ENCODE results near the gene RAD21L1.

The RAD21L1 gene

DNA sequence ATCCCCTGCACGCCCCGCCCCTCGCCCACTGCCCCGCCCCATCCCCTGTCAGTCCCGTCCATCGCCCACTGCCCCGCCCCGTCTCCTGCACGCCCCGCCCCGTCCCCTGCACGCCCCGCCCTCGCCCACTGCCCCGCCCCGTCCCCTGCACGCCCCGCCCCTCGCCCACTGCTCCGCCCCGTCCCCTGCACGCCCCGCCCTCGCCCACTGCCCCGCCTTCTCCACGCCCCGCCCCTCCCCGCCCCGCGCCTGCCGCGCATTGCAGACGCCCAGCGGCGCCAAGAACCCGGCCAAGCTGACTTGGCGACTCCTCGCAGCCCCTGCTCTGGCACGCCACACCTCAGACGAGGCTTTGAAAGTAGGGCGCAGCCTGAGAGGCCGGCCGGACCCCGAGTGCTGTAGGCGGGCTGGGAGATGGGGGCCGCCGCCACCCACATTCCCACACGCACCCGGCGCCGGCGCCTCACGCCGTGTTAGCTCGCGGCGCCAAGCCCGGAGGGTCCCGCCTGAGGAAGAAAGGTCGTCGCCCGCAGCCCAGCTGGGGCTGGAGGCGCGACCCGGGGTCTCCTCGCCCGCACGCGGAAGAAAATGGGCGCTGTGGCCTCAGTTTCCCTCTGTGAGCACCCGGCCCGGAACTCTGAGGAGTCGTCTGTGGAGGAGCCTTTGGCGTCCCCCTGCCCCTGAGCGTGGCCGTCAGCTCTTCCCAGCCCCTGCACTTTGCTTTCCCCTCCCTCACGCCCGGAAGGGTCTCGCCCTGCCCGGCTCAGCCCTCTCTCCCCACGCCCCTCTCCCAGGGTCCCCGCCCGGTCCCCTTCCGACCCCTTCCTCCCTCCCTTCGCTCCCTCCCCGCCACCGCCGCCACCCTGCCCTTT is at the start of gene RAD21L1:
TSS of gene RAD21L1 (plus strand) at position 262 of the 872 bp plus-strand sequence. CDS start 2,410 bp downstream, outside the sequence.
- DNase-seq (ENCODE audit: low spot score) = peak; percentile 96

DNA sequence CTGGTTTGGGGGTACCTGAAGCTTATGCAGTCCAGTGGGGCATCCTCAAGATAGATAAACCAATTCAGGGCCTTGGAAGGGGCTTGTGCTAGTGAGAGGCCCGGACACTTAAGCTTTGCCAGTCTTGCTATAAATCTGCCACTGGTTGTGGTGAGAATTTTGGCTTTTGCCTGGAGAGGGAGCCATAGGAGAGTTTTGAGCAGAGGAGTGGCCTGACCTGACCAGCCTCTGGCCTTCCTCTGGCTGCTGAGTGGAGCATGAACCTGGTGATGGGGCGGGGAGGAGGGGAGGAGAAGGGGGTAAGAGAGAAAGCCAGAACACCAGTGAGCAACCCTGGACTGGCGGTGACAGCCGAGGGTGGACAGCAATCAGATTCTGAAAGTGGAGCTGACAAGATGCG is 48.2 kb upstream of the RAD21L1 start:
- DNase-seq (ENCODE audit: low spot score) = peak; percentile 36

DNA sequence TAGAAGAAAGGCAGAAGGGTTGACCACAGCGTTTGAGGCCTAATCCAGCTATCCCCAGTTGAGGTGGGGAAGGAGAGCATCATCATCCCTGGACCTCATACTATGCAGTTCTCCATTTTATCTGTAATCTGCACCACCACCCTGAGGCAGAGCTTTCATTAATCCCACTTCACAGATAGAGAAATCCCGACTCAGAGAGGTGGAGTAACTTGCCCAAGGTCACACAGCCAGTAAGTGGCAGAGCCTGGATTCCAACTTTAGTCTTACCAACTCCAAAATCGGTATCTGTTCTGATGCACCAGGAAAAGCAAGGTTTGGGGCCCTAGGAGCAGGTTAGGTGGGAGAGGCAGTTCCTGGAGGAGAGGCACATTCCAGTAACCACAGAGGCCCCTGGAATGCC is 47.7 kb upstream of the RAD21L1 start:
- DNase-seq (ENCODE audit: low spot score) = no peak

DNA sequence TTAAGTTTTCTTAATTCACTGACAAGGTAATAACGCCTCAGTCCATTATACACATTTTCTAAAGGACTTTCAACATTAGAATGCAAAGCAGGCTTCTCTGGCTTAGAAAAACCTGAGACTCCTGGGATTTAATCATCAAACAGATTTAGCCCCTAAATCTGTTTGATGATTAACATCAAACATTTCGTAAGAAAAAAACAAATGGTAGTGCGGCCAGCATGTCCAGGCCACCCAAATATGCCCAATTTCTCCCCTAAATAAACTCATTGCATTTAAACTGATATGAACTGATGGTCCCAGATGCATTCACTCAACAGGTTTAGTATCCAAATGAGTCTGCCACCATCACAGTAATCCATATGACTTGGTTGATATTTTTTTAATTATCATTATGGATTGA is 47.2 kb upstream of the RAD21L1 start:
- DNase-seq (ENCODE audit: low spot score) = no peak

DNA sequence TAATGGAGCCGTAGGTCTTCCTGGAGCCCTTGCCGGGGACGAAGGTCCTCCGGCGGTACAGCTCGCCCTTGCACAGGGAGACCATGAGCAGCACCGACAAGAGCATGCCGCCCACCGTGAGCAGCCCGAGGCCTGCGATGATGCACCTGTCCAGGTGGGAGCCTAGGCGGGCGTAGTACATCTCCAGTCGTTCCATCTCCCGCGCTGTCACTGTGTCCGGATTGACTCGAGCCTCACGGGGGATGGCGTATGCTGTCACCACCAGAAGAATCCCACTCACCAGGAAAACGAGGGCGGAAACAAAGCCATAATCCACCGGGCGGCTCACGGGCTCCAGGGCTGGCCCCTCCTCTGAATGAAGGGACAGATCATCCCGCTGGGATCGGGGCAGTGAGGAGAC is 44.9 kb upstream of the RAD21L1 start:
- no peak for DNase-seq (ENCODE audit: low spot score)

DNA sequence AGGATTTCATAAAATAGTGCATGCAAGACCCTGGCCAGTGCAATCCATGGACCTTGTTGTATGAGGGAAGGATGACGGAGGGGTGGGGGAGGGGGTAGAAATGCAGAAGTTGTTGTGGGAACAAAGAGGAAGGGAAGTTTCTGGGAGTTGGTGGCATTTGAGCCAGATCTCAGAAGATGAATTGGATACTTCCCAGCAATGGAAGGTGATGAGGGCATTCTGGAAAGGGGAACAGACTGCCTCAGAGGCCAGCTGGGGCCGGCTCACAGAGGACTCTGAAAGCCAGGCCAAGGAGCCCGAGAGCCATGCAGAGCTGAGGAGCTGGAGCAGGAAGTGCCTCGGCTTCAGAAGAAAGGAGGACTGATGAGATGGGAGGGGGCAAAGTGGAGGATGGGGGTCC is 43.7 kb upstream of the RAD21L1 start:
- DNase-seq (ENCODE audit: low spot score) = no peak

DNA sequence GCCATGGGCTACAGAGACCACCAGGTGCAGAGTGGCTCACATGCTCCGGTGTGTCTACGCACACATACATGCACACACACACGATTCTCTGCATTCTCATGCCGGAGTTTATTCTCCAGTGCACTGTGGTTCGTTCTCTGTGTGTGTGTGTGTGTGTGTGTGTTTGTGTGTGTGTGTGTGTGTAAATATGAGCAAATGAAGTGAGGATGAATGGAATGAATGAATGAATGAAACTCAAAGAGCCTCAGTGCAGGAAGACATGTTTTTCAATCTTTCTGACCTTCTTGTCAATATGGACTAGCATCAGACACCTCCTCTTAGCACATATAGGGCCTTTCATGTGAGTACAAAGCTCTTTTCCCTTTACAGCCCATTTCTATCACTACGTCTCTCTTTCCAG is 42.7 kb upstream of the RAD21L1 start:
- no peak for DNase-seq (ENCODE audit: low spot score)

DNA sequence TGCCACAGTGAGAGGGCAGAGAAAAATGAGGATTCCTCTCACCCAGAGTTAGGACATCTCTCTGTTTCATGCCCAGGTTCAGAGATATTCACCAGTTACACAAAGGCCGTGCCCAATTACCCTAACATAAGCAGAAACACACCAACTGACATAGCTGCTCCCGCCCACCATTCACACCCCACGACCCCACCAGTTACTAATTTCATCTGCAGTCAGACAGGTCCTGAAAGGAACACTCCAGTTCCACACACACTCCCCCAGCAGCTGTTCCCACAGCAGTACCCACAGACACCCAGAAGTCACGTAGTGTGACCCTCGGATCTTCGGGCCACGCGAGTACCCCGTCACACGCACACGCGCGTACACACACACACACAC is 41.6 kb upstream of the RAD21L1 start:
- DNase-seq (ENCODE audit: low spot score) = no peak

DNA sequence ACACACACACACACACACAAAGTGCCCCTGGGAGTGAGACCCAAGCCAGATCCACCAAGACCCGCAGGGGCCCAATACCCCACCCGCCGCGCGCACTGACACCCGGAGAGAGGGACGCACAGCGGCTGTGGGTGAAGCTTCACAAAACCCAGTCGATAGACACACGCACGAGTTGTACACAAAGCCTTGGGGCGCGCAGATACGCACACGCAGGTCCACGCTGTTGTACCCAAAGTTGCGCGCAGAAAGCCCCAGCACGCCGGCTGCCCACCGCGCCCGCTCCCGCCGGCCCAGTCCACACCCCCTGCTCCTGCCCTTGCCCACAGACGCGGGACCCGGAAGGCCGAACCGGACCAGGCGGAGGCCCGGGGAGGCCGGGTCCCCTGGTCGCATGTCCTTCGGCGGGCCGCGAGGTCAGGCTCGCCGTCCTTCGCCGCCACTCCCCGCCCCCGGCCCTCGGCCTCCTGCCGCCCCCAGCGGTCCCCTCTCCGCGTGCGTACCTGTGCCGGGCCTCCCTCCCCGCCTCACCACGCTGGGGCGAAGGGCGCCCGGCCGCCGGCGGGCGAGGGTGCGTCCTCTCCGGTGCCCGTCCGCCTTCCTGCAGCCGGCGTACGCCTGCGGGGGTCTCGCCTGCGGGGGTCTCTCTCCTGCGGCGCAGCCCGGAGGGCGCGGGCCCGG is 41.1 kb upstream of the RAD21L1 start, which contains the start of gene TMEM74B:
TSS of gene TMEM74B (minus strand) at position 344 of the 678 bp plus-strand sequence. CDS start 1,180 bp downstream, outside the sequence.
- DNase-seq (ENCODE audit: low spot score) = peak; percentile 32

DNA sequence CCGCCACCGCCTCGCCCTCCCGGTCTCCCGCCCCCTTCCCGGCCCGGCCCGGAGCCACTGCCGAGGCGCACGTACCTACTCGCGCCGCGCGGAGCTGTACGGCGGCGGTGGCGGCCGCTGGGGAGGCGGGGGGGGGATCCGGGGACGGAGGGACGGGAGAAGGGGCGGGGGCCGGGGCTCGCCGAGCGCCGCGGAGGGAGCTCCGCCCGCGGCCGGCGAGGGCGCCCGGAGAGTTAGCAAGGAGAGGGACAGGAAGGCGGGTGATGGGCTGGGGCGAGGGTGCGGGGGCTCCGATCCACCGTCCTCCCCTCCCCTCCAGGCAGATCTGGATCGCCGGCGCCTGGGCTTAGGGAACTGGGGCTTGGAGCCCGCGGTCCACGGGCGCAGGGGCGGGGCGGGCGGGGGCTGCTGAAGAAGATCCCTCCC is 40.5 kb upstream of the RAD21L1 start:
- DNase-seq (ENCODE audit: low spot score) = peak; percentile 38

DNA sequence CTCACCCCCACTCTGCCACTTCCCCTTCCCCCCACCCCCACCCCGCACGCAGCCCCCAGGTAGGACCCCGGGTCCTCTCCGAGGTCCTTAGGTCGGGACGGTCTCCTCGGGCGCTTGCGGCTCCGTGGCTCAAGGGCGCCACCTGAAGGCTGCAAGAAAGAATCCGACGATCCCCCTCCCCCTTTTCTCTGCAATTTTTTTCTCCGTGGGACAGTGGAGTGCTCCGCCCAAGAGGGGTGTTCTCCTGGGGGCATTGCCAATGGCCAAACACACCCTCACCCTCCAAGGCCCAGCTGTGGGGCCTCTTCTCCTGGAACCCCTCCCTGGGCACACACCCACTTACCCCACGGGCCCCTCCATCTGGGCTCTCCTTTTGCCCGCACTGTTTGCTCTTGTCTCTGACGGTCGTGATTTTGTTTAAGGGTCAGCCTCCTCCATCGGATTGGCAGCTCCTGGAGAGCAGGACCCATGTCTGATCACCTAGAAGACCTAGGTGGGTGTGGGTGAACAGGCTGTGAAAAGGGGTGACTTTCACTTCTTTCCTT is 40.0 kb upstream of the RAD21L1 start:
- peak; percentile 79 for DNase-seq (ENCODE audit: low spot score)

DNA sequence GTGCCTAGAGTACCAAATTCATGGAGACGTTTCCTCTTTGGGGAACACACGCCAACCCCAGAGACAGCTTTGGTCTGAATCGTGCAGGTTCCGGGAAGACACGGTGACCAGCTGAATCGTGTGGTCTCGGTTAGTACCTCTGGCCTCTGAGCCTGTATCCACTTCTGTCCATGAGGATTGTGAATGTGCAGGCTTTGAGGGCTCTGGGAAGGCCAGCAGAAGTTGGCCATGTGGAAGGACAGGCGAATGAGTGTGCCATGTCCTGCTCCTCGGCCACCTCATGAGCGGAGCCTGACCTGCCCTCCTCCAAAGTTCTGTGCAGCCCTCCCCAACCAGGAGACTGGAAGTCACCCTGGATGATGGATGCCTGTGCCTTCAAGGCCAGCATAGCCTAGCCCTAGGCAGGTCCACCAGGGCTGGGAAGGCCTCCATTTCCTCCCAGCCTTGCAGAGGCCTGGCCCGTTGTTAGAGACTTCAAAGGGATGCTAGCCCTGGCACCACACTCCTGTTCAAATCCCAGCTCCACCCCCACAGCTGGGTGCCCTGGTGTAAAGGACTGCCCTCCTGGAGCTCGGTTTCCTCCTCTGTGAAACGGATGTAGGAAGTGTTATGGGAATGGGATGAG is 39.4 kb upstream of the RAD21L1 start:
- DNase-seq (ENCODE audit: low spot score) = no peak

DNA sequence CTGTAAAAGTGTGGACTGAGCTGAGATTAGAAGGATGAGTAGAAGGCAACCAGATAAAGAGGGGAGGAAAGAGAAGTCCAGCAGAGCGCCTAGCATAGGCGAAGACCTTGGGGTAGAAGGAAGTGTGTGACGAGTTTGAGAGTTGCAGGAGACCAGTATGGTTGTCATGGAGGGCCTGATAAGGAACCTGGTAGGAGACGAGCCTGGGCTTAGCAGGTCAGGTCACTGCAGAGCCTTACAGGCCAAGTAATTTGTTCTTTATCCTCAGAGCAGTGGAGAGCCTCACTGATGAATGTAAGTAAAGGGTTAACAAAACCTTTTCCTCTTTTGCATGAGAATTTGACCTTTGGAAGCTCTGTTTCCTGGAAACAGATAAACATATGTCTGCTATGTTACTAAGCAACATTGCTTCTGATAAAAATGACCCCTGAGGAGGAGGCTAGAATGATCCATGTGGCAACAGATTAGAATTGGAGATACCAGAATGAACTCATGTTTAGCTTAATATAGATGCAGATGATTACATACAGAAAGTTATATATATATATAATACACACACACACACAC is 38.2 kb upstream of the RAD21L1 start:
- no peak for DNase-seq (ENCODE audit: low spot score)

DNA sequence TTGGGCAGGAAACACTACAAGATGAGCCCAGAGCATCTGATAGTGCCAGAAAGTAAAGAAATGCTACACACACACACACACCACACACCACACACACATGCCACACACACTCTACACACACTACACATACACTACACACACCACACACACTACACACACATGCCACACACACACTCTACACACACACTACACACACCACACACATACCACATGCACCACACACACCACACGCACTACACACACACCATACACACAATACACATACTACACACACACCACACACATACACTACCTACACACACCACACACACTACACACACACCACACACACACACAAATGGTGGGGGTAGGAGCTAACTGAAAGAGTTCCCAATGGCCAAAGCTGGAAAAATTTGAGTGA is 37.5 kb upstream of the RAD21L1 start:
- no peak for DNase-seq (ENCODE audit: low spot score)

DNA sequence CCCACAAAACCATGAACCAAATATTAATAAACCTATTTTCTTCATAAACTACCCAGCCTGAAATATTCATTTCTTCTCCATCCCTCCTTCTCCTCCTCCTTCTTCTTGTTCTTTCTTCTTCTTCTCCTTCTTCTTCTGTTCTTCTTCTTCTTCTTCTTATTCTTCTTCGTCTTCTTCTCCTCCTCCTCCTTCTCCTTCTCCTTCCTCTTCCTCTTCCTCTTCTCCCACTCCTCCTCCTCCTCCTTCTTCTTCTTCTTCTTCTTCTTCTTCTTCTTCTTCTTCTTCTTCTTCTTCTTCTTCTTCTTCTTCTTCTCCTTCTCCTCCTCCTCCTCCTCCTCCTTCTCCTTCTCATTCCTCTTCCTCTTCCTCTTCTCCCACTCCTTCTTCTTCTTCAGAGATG is 36.0 kb upstream of the RAD21L1 start:
- DNase-seq (ENCODE audit: low spot score) = no peak

DNA sequence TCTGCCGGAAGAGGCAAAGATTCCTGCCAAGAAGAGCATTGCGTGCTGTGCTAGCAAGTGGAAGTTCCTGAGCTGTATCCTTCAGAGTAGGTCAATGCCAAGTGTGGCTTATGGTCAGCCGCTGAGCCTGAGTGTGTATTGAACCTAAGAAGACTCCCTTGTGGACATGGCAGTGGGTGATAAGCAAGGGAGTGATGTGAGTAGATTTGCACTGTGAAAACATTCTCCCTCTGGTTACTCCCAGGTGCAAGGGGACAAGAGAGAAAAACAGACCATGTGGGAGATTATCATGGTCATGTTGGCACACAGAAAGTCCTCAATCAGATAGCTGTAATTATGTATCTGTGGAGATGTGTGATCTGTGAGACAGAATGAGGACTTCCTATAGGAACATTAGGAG is 35.0 kb upstream of the RAD21L1 start:
- DNase-seq (ENCODE audit: low spot score) = no peak

DNA sequence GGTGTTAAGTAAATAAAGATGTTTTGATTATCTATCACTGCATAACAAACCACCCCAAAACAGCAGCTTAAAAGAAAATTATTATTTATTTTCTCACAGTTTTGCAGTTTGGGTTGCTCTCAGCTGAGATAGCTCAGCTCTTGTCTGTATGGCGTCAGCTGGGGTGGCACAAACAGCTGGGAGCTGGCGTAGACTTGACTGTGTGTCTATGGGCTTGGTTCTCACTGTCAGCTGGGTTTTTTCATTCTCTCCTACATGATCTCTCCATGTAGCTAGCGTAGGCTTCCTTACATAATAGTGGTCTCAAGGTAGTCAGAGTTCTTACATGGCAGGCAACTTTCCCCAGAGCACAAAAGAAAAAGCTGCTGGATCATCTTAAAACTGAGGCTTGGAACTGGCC is 34.5 kb upstream of the RAD21L1 start:
- DNase-seq (ENCODE audit: low spot score) = no peak

DNA sequence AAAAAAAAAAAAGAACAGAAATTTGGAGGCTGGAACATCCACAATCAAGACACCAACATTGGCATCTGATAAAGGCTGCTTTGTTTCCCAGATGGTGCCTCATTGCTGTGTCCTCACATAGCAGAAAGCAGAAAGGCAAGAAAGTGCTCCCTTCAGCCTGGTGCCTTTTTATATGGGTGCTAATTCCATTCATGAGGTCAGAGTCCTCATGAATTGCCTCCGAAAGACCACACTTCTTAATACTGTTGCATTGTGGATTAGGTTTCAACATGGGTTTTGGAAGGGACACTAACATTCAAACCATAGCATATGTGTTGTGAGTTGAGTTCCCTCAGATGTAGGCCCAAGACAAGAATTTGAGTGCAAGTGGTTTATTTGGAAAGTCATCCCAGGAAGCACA is 30.6 kb upstream of the RAD21L1 start:
- DNase-seq (ENCODE audit: low spot score) = no peak

DNA sequence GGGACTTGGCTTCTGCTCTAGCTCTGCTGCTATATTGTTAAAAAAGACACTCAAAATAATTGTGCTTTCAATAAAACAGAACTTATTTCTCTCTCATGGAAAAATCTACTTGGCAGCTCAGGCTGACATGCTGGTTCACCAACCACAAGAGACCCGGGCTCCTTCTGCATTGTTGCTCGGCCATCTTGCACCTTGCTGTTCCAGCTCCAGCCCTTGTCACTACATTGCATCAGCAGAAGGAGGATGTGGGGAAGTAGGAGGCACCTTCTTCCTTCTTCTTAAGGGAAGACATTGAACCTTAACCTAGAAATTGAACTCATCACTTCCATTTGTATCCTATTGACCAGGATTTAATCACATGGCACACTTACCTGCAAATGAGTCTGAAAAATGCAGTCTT is 29.2 kb upstream of the RAD21L1 start:
- DNase-seq (ENCODE audit: low spot score) = no peak

DNA sequence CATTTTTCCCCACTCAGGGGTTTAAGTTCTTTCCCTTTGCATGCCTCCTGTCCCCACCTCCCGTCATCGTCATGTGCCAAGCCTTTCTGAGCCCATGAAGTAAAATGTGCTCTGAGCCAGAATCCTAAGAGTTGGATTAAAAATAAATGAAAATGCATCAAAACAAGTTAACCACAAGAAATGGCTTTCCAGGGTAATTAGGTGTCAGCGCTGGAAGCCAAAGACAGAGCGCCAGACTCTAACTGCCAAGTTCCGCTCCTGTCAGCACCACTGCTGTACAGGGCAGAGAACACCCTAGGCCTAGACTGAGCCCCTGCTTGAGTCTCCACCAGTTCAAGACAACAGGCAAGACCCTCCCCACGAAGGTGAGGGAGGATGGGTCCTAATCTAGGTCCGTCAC is 28.0 kb upstream of the RAD21L1 start:
- no peak for DNase-seq (ENCODE audit: low spot score)

DNA sequence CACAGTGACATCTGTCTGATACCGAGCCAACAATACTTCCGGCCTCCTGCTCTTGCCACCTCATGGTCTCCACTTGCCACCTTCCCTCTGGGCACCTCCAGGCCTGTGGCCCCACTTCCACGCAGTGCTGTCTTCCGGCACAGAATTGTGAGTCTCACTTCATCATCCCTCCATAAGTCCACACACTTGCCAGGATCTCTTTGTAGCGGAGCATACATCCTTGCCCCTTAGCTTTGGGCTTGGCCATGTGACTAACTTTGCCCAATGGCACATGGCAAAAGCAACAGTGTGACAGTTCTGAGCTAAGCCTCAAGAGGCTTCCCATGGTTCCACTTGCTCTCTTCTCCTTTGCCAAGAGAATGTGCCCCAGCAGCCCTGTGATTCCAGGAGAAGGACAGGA is 27.1 kb upstream of the RAD21L1 start:
- no peak for DNase-seq (ENCODE audit: low spot score)

DNA sequence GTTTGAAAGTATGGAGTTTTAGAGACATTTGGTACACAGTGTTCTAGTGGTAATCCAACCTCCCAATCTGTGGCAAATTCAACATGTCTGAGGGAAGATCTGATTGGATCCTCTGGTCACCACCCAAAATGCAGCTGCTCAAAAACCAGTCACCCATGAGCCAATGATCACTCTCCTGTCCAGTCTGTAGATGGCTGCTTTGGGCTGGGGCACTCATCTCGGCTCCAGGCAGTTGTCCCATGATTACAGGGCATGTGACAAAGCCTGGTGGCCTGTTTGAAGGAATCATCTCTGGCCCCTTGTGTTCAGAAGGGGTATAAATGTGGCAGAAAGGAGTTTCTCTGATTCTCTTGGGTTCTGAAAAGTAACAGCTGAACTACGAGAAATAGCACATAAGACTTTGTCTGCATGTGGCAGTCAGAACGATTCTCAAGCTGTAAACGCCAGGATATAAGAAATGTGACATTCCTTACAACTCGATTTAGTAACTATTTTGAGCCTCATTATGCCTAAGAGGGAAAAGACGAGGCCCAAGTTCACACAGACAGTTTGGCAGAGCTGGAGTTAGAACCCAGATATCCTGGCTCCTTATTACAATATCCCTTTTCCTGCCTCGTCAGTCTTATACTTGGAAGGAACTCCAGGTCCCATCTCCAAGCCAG is 26.5 kb upstream of the RAD21L1 start:
- DNase-seq (ENCODE audit: low spot score) = no peak

Data from AG08396 (cell line).